Memory B cell (primary cell): ENCODE measurements around the gene MS4A10.
"Not testable (repeated sequence)": the region's sequence is repeated elsewhere in the genome, so short reads cannot be mapped to it uniquely, and the experiment has no call there.

Source experiments
- ATAC-seq: fragments of 150-1000 bp; cut with Tn5 transposase; 2 replicates; pipeline ENCODE4 v1.10.0; 2021; ENCODE audit warnings: low read depth, mild to moderate bottlenecking, moderate library complexity
- DNase-seq, 2 donors: peaks; one replicate each; pipeline ENCODE4 v3.0.0; 2022; ENCODE audit warnings: low spot score in 2 of 2
- H3K27ac Mint-ChIP-seq: one replicate; pipeline ENCODE4 v1.8.0; 2022; ENCODE audit warnings: mild to moderate bottlenecking, moderate library complexity, mixed read lengths
- H3K27me3 Mint-ChIP-seq: one replicate; pipeline ENCODE4 v1.8.0; 2022; ENCODE audit warnings: mixed read lengths
- H3K36me3 Mint-ChIP-seq: one replicate; pipeline ENCODE4 v1.8.0; 2022; ENCODE audit warnings: mild to moderate bottlenecking, mixed read lengths
- H3K4me1 Mint-ChIP-seq: one replicate; pipeline ENCODE4 v1.8.0; 2022; ENCODE audit warnings: mixed read lengths
- H3K4me3 Mint-ChIP-seq: one replicate; pipeline ENCODE4 v1.8.0; 2022; ENCODE audit warnings: mild to moderate bottlenecking, moderate library complexity, mixed read lengths
- H3K9me3 Mint-ChIP-seq: one replicate; pipeline ENCODE4 v1.8.0; 2022; ENCODE audit warnings: mixed read lengths

The MS4A10 gene

GRCh38 chr11:60759438-60760225 is 25.5 kb upstream of the MS4A10 start:
- not testable (repeated sequence) for ATAC-seq, DNase-seq, H3K36me3 Mint-ChIP-seq, H3K4me3 Mint-ChIP-seq, H3K27ac Mint-ChIP-seq, H3K9me3 Mint-ChIP-seq
- Mint-ChIP-seq H3K4me1 (peaks cover 32% of the 10 kb centered on the region), H3K27me3 (peaks cover 18% of the 10 kb centered on the region)

- Mint-ChIP-seq H3K27me3 (peaks cover 23% of the 10 kb centered on the region), H3K36me3 (no peaks in the 10 kb centered on the region), H3K9me3 (no peaks in the 10 kb centered on the region), H3K4me3 (no peak overlapping the region), H3K27ac (no peak overlapping the region), H3K4me1 (peaks cover 29% of the 10 kb centered on the region)
- DNase-seq = no peak
- ATAC-seq = peak; percentile 24
These were observed 23.5 kb upstream of the MS4A10 start for GRCh38 chr11:60761436-60762190.

- peak overlapping the region; percentile 41 for H3K27ac Mint-ChIP-seq
- peak in 1 of 2 donors; percentile 60 for DNase-seq
- no peaks in the 10 kb centered on the region for H3K9me3 Mint-ChIP-seq
- peaks cover 25% of the 10 kb centered on the region for H3K27me3 Mint-ChIP-seq
- H3K4me3 Mint-ChIP-seq = peak overlapping the region; percentile 29
- H3K36me3 Mint-ChIP-seq = no peaks in the 10 kb centered on the region
- H3K4me1 Mint-ChIP-seq = peaks cover 32% of the 10 kb centered on the region
- peak; percentile 89 for ATAC-seq
These were observed 22.1 kb upstream of the MS4A10 start for GRCh38 chr11:60762851-60763691.

- DNase-seq (no peak), ATAC-seq (no peak)
- Mint-ChIP-seq H3K36me3 (no peaks in the 10 kb centered on the region), H3K27me3 (peaks cover 31% of the 10 kb centered on the region), H3K4me1 (peaks cover 32% of the 10 kb centered on the region), H3K9me3 (no peaks in the 10 kb centered on the region), H3K27ac (peak overlapping the region; percentile 3), H3K4me3 (no peak overlapping the region)
These were observed 21.3 kb upstream of the MS4A10 start for GRCh38 chr11:60763692-60764369.

GRCh38 chr11:60764879-60765278 is 20.3 kb upstream of the MS4A10 start:
- Mint-ChIP-seq H3K36me3 (no peaks in the 10 kb centered on the region), H3K4me3 (no peak overlapping the region), H3K27ac (no peak overlapping the region), H3K9me3 (no peaks in the 10 kb centered on the region), H3K27me3 (peaks cover 32% of the 10 kb centered on the region), H3K4me1 (peaks cover 23% of the 10 kb centered on the region)
- no peak for DNase-seq
- ATAC-seq = no peak

- DNase-seq (no peak), ATAC-seq (no peak)
- H3K4me3 Mint-ChIP-seq = no peak overlapping the region
- no peak overlapping the region for H3K27ac Mint-ChIP-seq
- peaks cover 21% of the 10 kb centered on the region for H3K4me1 Mint-ChIP-seq
- H3K27me3 Mint-ChIP-seq = peaks cover 28% of the 10 kb centered on the region
- no peaks in the 10 kb centered on the region for H3K9me3 Mint-ChIP-seq
- H3K36me3 Mint-ChIP-seq = no peaks in the 10 kb centered on the region
These were observed 19.8 kb upstream of the MS4A10 start for GRCh38 chr11:60765355-60765754.

GRCh38 chr11:60766547-60766946 is 18.6 kb upstream of the MS4A10 start:
- Mint-ChIP-seq H3K27me3 (peaks cover 29% of the 10 kb centered on the region), H3K9me3 (no peaks in the 10 kb centered on the region), H3K4me3 (no peak overlapping the region), H3K4me1 (peaks cover 18% of the 10 kb centered on the region), H3K27ac (no peak overlapping the region), H3K36me3 (no peaks in the 10 kb centered on the region)
- ATAC-seq (no peak), DNase-seq (no peak)

- no peaks in the 10 kb centered on the region for H3K9me3 Mint-ChIP-seq
- peaks cover 18% of the 10 kb centered on the region for H3K4me1 Mint-ChIP-seq
- peaks cover 31% of the 10 kb centered on the region for H3K27me3 Mint-ChIP-seq
- no peaks in the 10 kb centered on the region for H3K36me3 Mint-ChIP-seq
- no peak overlapping the region for H3K4me3 Mint-ChIP-seq
- no peak overlapping the region for H3K27ac Mint-ChIP-seq
- ATAC-seq (peak; percentile 18), DNase-seq (no peak)
These were observed 17.7 kb upstream of the MS4A10 start for GRCh38 chr11:60767388-60767811.

- ATAC-seq (no peak), DNase-seq (no peak)
- Mint-ChIP-seq H3K4me1 (peaks cover 11% of the 10 kb centered on the region), H3K4me3 (no peak overlapping the region), H3K27ac (no peak overlapping the region), H3K27me3 (peaks cover 35% of the 10 kb centered on the region), H3K36me3 (no peaks in the 10 kb centered on the region), H3K9me3 (no peaks in the 10 kb centered on the region)
These were observed 16.9 kb upstream of the MS4A10 start for GRCh38 chr11:60768202-60768601.

- no peak overlapping the region for H3K4me3 Mint-ChIP-seq
- ATAC-seq (no peak), DNase-seq (no peak)
- peaks cover 28% of the 10 kb centered on the region for H3K27me3 Mint-ChIP-seq
- H3K9me3 Mint-ChIP-seq = no peaks in the 10 kb centered on the region
- peaks cover 5% of the 10 kb centered on the region for H3K4me1 Mint-ChIP-seq
- no peak overlapping the region for H3K27ac Mint-ChIP-seq
- no peaks in the 10 kb centered on the region for H3K36me3 Mint-ChIP-seq
These were observed 15.9 kb upstream of the MS4A10 start for GRCh38 chr11:60769273-60769672.

GRCh38 chr11:60769811-60770210 is 15.3 kb upstream of the MS4A10 start:
- Mint-ChIP-seq H3K27me3 (peaks cover 25% of the 10 kb centered on the region), H3K36me3 (no peaks in the 10 kb centered on the region), H3K4me1 (peaks cover 10% of the 10 kb centered on the region), H3K9me3 (no peaks in the 10 kb centered on the region), H3K27ac (no peak overlapping the region), H3K4me3 (no peak overlapping the region)
- DNase-seq = no peak
- no peak for ATAC-seq

GRCh38 chr11:60771146-60771545 is 14.0 kb upstream of the MS4A10 start:
- Mint-ChIP-seq H3K9me3 (no peaks in the 10 kb centered on the region), H3K4me1 (peaks cover 10% of the 10 kb centered on the region), H3K36me3 (no peaks in the 10 kb centered on the region), H3K4me3 (no peak overlapping the region), H3K27me3 (peaks cover 23% of the 10 kb centered on the region), H3K27ac (no peak overlapping the region)
- DNase-seq (no peak), ATAC-seq (no peak)

- no peaks in the 10 kb centered on the region for H3K36me3 Mint-ChIP-seq
- ATAC-seq = no peak
- H3K4me1 Mint-ChIP-seq = peaks cover 8% of the 10 kb centered on the region
- no peak overlapping the region for H3K27ac Mint-ChIP-seq
- peaks cover 18% of the 10 kb centered on the region for H3K27me3 Mint-ChIP-seq
- no peak overlapping the region for H3K4me3 Mint-ChIP-seq
- H3K9me3 Mint-ChIP-seq = no peaks in the 10 kb centered on the region
- DNase-seq = no peak
These were observed 13.1 kb upstream of the MS4A10 start for GRCh38 chr11:60771879-60772525.
